B cell (primary cell): ENCODE results near the gene SKAP1. TPM values are rescaled to one million over a fixed set of nuclear protein-coding genes. Genes with fewer than 3 reads are reported as not detected.
A peak's percentile ranks its signal among the peaks of the same experiment; 100 is the strongest.

Experiments used
- ATAC-seq: fragments of 200-7000 bp; cut with Tn5 transposase; one replicate; pipeline ENCODE4 v1.10.0; 2021; ENCODE audit warnings: low read depth, mild to moderate bottlenecking, moderate number of reproducible peaks, moderate library complexity
- CTCF ChIA-PET: fragments of 350-600 bp; sonication (Branson Sonifier 250); formaldehyde crosslinking; loops from one replicate; lab custom pipeline; 2021; ENCODE audit warnings: antibody characterized with exemption, inconsistent platforms; lab: Charles Lee
- POLR2A ChIA-PET: fragments of 350-600 bp; sonication (Branson Sonifier 250); formaldehyde crosslinking; loops from one replicate; lab custom pipeline; 2021; ENCODE audit warnings: antibody characterized with exemption; lab: Charles Lee
- DNase-seq: peaks from one replicate; pipeline ENCODE4 v3.0.0; 2013
- H2AFZ ChIP-seq: 2 replicates; pipeline ENCODE4 v1.6.1; 2012; ENCODE audit warnings: mild to moderate bottlenecking, low read depth, low read length; ENCODE audit not compliant: insufficient read depth, poor library complexity, severe bottlenecking
- H3K27ac ChIP-seq, 2 donors: 1 replicate in 1 of 2; 2 replicates in 1 of 2; pipeline ENCODE4 v1.5.1; 2012 to 2013; ENCODE audit warnings: low read length in 2 of 2, mild to moderate bottlenecking in 2 of 2, moderate library complexity in 1 of 2
- H3K27me3 ChIP-seq, 4 experiments: fragments of 200-600 bp in 1 of 4; sonication (generic) in 1 of 4; replicated peaks in 1 of 4; 1 replicate in 2 of 4; 2 replicates in 2 of 4; pipeline versions ENCODE4 v1.6.1 to v1.7.0; 2013 to 2016; ENCODE audit warnings: low read length in 3 of 4, mild to moderate bottlenecking in 2 of 4, mixed read lengths in 1 of 4, moderate library complexity in 1 of 4; ENCODE audit not compliant: insufficient read depth in 4 of 4, control insufficient read depth in 3 of 4; ENCODE audit errors: control extremely low read depth in 1 of 4
- H3K36me3 ChIP-seq, 2 experiments: replicated peaks in 1 of 2; 1 replicate in 1 of 2; 2 replicates in 1 of 2; pipeline versions ENCODE4 v1.6.1 to v1.7.1; 2013; ENCODE audit warnings: low read length in 1 of 2; ENCODE audit not compliant: insufficient read depth in 2 of 2, control insufficient read depth in 1 of 2; ENCODE audit errors: control extremely low read depth in 1 of 2, extremely low read depth in 1 of 2
- H3K4me1 ChIP-seq, 2 donors: fragments of 200-600 bp in 1 of 2; sonication (generic) in 1 of 2; 1 replicate in 1 of 2; 2 replicates in 1 of 2; pipeline versions ENCODE4 v1.5.1 to v1.6.1; 2013 to 2017; ENCODE audit warnings: low read length in 2 of 2; ENCODE audit not compliant: control insufficient read depth in 2 of 2, insufficient read depth in 2 of 2
- H3K4me2 ChIP-seq: replicated peaks from 2 replicates; pipeline ENCODE3; 2012; ENCODE audit warnings: mild to moderate bottlenecking, low read depth, low read length; ENCODE audit not compliant: poor library complexity, severe bottlenecking
- H3K4me3 ChIP-seq, 5 experiments: fragments of 200-600 bp in 1 of 5; sonication (generic) in 1 of 5; 1 replicate in 3 of 5; 2 replicates in 2 of 5; pipeline versions ENCODE4 v1.5.1 to v1.7.0; 2011 to 2016; ENCODE audit warnings: low read length in 4 of 5, mild to moderate bottlenecking in 4 of 5, low read depth in 2 of 5, control low read depth in 1 of 5, moderate library complexity in 1 of 5; ENCODE audit not compliant: insufficient read depth in 1 of 5; ENCODE audit errors: control extremely low read depth in 1 of 5, extremely low read depth in 1 of 5
- H3K79me2 ChIP-seq: fragments of 200-600 bp; sonication (generic); one replicate; pipeline ENCODE4 v1.6.0; 2016; ENCODE audit warnings: low read length; ENCODE audit not compliant: control insufficient read depth, insufficient read depth
- H3K9ac ChIP-seq: fragments of 200-600 bp; sonication (generic); 2 replicates; pipeline ENCODE4 v1.6.1; 2017; ENCODE audit warnings: mild to moderate bottlenecking, low read length, moderate library complexity
- H3K9me3 ChIP-seq, 3 donors: one replicate each; pipeline versions ENCODE4 v1.6.1 to v1.7.1; 2013; ENCODE audit warnings: low read length in 2 of 3; ENCODE audit not compliant: control insufficient read depth in 2 of 3, insufficient read depth in 1 of 3; ENCODE audit errors: control extremely low read depth in 1 of 3
- H4K20me1 ChIP-seq: 2 replicates; pipeline ENCODE4 v1.6.0; 2012; ENCODE audit warnings: mild to moderate bottlenecking, low read length; ENCODE audit not compliant: insufficient read depth, control insufficient read depth, poor library complexity, severe bottlenecking
- H3K27ac Mint-ChIP-seq: one replicate; pipeline ENCODE4 v1.8.0; 2021; ENCODE audit warnings: mixed read lengths
- H3K27me3 Mint-ChIP-seq: one replicate; pipeline ENCODE4 v1.8.0; 2021; ENCODE audit warnings: mixed read lengths
- H3K4me1 Mint-ChIP-seq: one replicate; pipeline ENCODE4 v1.8.0; 2021; ENCODE audit warnings: mixed read lengths
- H3K4me3 Mint-ChIP-seq: one replicate; pipeline ENCODE4 v1.8.0; 2021; ENCODE audit warnings: mixed read lengths
- H3K9me3 Mint-ChIP-seq: one replicate; pipeline ENCODE4 v1.8.0; 2022; ENCODE audit warnings: mixed read lengths; ENCODE audit not compliant: insufficient read depth
- EZH2 ChIP-seq: IDR thresholded peaks from 2 replicates; pipeline ENCODE4 v1.6.1; 2012; ENCODE audit warnings: borderline replicate concordance, low read depth, mild to moderate bottlenecking, moderate library complexity, low read length; ENCODE audit not compliant: insufficient read depth, poor library complexity, severe bottlenecking
- WGBS: methylation state at CpG from one replicate; pipeline ENCODE4 v1.1.5; 2013; ENCODE audit warnings: missing lambda C conversion rate; ENCODE audit not compliant: insufficient coverage; 5-methylcytosine and 5-hydroxymethylcytosine counted together
- intact Hi-C: fragments of 100-400 bp; cut with micrococcal nuclease; formaldehyde crosslinking; loops from one replicate; pipeline ENCODE4 v1.10.0; 2022
- polyA plus RNA-seq: library from polyadenylated mRNA; depleted of rRNA; stranded (reverse); fragments of >200 nt; gene quantifications from 2 replicates; pipeline ENCODE4 v1.2.3, GENCODE V29; 2012
- total RNA-seq, 2 donors: library from RNA; stranded (reverse); fragments of 120-200 nt in 1 of 2; gene quantifications; 1 replicate in 1 of 2; 2 replicates in 1 of 2; pipeline versions ENCODE4 v1.2.3 to v1.2.4, GENCODE V29; 2013 to 2022
- TF ChIP-seq, protein P1 (sequence below): fragments of 200-600 bp; IDR thresholded peaks from one replicate; pipeline ENCODE4 v1.8.0; 2022; ENCODE audit warnings: antibody characterized with exemption, mild to moderate bottlenecking

SKAP1 gene
- total and polyA plus RNA-seq, 2 donors (not counting 1 experiment from before 2014, with no cell fraction given) = 33.1 to 37.3 TPM

DNA sequence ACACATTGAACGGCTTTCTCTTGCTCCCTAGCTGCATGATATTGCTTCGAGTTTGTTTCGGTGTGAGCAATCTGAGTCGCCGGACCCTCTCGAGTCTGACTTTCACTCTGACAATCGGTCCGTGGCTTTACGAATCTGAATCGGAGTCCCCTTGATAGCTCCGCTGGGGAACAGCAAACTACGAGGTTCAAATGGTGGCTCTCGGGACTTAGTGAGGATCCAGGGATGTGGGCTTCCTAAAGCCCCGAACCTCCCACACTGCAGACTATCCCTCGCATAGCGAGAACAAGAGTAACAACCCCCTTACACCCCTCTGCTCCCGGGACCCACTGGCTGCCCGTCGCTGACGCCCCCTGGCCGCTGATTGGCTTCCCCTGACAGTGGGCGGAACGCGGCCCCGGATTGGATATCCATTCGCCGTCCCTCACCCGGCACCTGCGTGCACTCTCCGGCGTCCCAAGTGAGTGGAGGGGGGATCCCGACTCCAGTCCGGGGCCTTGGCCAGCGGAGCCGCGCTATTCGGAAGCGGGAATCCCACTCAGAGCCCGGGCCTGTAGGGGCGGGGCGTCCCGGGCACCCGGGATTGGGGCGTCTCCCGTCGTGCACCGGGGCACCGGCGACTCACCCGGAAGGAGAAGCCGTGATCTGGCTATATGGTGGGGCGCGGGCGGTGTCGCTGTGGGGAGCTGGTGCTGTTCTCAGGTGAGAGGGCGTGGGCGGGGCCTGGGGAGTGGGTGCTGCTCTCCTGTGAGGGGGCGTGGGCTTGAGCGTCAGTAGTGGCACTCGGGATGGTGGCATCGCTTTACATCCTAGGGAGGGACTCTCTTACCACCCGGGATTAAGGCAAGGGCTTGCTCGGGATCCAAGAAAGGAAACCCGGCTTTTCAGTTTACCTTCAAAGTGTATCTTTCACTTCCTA, 322.6 kb downstream of the SKAP1 start, which contains the start of gene SNX11:
TSS of gene SNX11 (plus strand) at position 630 of the 919 bp plus-strand sequence. CDS start 4,278 bp downstream, outside the sequence.
- Histone ChIP-seq H3K27ac (peak within 1 kb of the TSS; percentile 88 to 94), H4K20me1 (no peaks in the 10 kb centered on the region), H3K36me3 (no peaks in the 10 kb centered on the region), H3K4me1 (peaks cover 46 to 61% of the 10 kb centered on the region in 2 donors), H3K27me3 (no peaks in the 10 kb centered on the region), H3K79me2 (peaks cover 44% of the 10 kb centered on the region), H3K4me3 (peak within 1 kb of the TSS; percentile 71 to 96 (median 79)), H3K4me2 (peak within 1 kb of the TSS; percentile 68), H3K9me3 (peaks cover 0 to 4% (median 4%) of the 10 kb centered on the region in 3 donors), H2AFZ (peak within 1 kb of the TSS; percentile 91), H3K9ac (peak within 1 kb of the TSS; percentile 84)
- ChIA-PET CTCF (interaction anchor here (0.5 to 3.5 kb wide), 15 partner anchors 11 to 1583 kb away, joined by 3 to 24 read pairs (median 5); partner anchors contain the start of gene CDK5RAP3), POLR2A (interaction anchor here (0.5 to 2.1 kb wide), 4 partner anchors 10 to 442 kb away, joined by 4 to 6 read pairs (median 4); partner anchors contain the start of gene SP2)
- Mint-ChIP-seq H3K4me3 (peak within 1 kb of the TSS; percentile 91), H3K27me3 (no peaks in the 10 kb centered on the region), H3K9me3 (no peaks in the 10 kb centered on the region), H3K27ac (peak within 1 kb of the TSS; percentile 97), H3K4me1 (peaks cover 58% of the 10 kb centered on the region)
- intact Hi-C loops = loop anchor here (1.0 to 10.0 kb wide), 5 partner anchors 9 to 1087 kb away; partner anchors contain the start of genes NFE2L1, SP2 and UBE2Z
- ATAC-seq = peak; percentile 78
- peak; percentile 94 for DNase-seq
- WGBS = under 1% methylated on average over 59 of the region's 64 CpGs
- no peak for TF ChIP-seq EZH2
- TF ChIP-seq, protein P1, sequence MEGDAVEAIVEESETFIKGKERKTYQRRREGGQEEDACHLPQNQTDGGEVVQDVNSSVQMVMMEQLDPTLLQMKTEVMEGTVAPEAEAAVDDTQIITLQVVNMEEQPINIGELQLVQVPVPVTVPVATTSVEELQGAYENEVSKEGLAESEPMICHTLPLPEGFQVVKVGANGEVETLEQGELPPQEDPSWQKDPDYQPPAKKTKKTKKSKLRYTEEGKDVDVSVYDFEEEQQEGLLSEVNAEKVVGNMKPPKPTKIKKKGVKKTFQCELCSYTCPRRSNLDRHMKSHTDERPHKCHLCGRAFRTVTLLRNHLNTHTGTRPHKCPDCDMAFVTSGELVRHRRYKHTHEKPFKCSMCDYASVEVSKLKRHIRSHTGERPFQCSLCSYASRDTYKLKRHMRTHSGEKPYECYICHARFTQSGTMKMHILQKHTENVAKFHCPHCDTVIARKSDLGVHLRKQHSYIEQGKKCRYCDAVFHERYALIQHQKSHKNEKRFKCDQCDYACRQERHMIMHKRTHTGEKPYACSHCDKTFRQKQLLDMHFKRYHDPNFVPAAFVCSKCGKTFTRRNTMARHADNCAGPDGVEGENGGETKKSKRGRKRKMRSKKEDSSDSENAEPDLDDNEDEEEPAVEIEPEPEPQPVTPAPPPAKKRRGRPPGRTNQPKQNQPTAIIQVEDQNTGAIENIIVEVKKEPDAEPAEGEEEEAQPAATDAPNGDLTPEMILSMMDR = no peak
